ENCODE results near the gene TBC1D20.

Gene TBC1D20

GRCh38 chr20:444117-444516, 18.2 kb downstream of the TBC1D20 start:
- DNase-seq (ENCODE audit: low read depth in 2 of 2): no peak
- H3K4me3 ChIP-seq (replicated peaks in 1 of 2; ENCODE audit: low read depth in 2 of 2, low read length in 2 of 2): no peak overlapping the region

GRCh38 chr20:443223-443775, 19.0 kb downstream of the TBC1D20 start:
- TF ChIP-seq CTCF (IDR thresholded peaks at IDR 0.05; ENCODE audit: low read depth, low read length): no peak
- DNase-seq (ENCODE audit: low read depth in 2 of 2): no peak
- H3K4me3 ChIP-seq (replicated peaks in 1 of 2; ENCODE audit: low read depth in 2 of 2, low read length in 2 of 2): no peak overlapping the region

More at GRCh38 chr20:444117-444516, 18.2 kb downstream of the TBC1D20 start:
- TF ChIP-seq CTCF (IDR thresholded peaks at IDR 0.05; ENCODE audit: low read depth, low read length): no peak

- H3K4me3 ChIP-seq (replicated peaks in 1 of 2; ENCODE audit: low read depth in 2 of 2, low read length in 2 of 2): no peak overlapping the region
- TF ChIP-seq CTCF (IDR thresholded peaks at IDR 0.05; ENCODE audit: low read depth, low read length): no peak
- peak in 1 of 2 donors; percentile 26 for DNase-seq (ENCODE audit: low read depth in 2 of 2)
Measured at GRCh38 chr20:440636-441035, 21.7 kb downstream of the TBC1D20 start.

- TF ChIP-seq CTCF (IDR thresholded peaks at IDR 0.05; ENCODE audit: low read depth, low read length): no peak
- H3K4me3 ChIP-seq (replicated peaks in 1 of 2; ENCODE audit: low read depth in 2 of 2, low read length in 2 of 2): no peak overlapping the region
- no peak for DNase-seq (ENCODE audit: low read depth in 2 of 2)
Measured at GRCh38 chr20:440148-440547, 22.2 kb downstream of the TBC1D20 start.

- H3K4me3 ChIP-seq (replicated peaks in 1 of 2; ENCODE audit: low read depth in 2 of 2, low read length in 2 of 2): no peak overlapping the region
- DNase-seq (ENCODE audit: low read depth in 2 of 2): no peak
- no peak for TF ChIP-seq CTCF (IDR thresholded peaks at IDR 0.05; ENCODE audit: low read depth, low read length)
Measured at GRCh38 chr20:438571-439469, 23.5 kb downstream of the TBC1D20 start.

GRCh38 chr20:437787-438486, 24.4 kb downstream of the TBC1D20 start:
- no peak overlapping the region for H3K4me3 ChIP-seq (replicated peaks in 1 of 2; ENCODE audit: low read depth in 2 of 2, low read length in 2 of 2)
- DNase-seq (ENCODE audit: low read depth in 2 of 2): no peak
- TF ChIP-seq CTCF (IDR thresholded peaks at IDR 0.05; ENCODE audit: low read depth, low read length): no peak
